SK-MEL-5 (cell line): Measurements from ENCODE around the gene SLC37A3. TPM values are rescaled to one million over a fixed set of nuclear protein-coding genes. Genes with fewer than 3 reads are reported as not detected.
"Not testable (repeated sequence)": the region's sequence is repeated elsewhere in the genome, so short reads cannot be mapped to it uniquely, and the experiment has no call there.

Experiments
- DNase-seq: peaks from one replicate; pipeline ENCODE4 v3.0.0-alpha.2; 2016; ENCODE audit warnings: low read depth, low spot score
- in situ Hi-C: cut with HindIII; loops from 2 replicates; pipeline ENCODE4 v1.10.0; 2016; ENCODE audit warnings: low sequenced_read_pairs, high pct_unique_total_duplicates, low pct_unique_long_range_greater_than_20kb
- total RNA-seq: library from RNA; depleted of rRNA; stranded (reverse); fragments of >200 nt; shearing (Covaris generic); gene quantifications from 2 replicates; pipeline ENCODE4 v1.2.3, GENCODE V29; 2014

The SLC37A3 gene
- total RNA-seq, 1 experiment from 2014 or later, result 77.6 TPM

DNA sequence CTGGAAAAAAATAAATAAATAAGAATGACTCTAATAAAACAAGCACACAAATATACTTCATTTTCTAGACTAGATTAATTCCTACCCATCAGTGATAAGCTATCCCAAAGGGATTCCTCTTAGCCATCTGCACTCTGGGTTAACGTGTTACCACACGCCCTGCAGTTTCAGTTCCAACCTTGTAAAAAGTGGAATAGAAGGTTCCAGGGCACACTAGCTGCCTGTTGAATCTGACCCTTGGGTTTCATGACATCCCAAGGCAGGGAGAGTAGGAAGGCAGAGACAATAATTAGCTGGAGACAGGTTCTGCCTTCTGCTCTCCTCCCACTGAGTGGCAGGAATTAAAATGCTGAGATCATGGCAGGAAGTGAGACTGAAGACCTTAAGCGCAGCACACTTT, 33.5 kb downstream of the SLC37A3 start:
- DNase-seq, result no peak
- in situ Hi-C loops, result no loop called here

DNA sequence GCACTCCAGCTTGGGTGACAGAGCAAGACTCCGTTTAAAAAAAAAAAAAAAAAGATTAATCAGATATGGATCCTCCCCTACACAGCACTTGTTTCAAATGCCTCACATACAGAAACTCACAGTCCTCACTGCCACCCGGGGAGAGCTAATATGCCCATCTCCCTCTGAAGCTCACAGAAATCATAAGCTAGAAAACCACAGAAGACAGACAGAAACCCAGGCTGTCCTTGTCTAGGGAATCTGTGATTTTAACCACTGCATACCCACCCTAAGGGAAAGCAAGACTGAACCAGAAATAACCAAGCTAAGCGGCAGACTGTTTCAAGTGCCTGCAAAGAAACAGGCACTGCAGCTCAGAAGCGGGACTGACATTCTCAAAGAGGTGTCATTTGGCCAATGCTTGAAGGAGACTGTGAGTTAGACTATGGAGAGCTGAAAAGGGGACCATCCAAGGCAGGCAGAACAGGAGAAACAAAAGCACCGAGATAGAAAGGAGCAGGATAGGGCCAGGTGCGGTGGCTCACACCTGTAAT, 37.6 kb downstream of the SLC37A3 start:
- in situ Hi-C loops, result no loop called here

DNA sequence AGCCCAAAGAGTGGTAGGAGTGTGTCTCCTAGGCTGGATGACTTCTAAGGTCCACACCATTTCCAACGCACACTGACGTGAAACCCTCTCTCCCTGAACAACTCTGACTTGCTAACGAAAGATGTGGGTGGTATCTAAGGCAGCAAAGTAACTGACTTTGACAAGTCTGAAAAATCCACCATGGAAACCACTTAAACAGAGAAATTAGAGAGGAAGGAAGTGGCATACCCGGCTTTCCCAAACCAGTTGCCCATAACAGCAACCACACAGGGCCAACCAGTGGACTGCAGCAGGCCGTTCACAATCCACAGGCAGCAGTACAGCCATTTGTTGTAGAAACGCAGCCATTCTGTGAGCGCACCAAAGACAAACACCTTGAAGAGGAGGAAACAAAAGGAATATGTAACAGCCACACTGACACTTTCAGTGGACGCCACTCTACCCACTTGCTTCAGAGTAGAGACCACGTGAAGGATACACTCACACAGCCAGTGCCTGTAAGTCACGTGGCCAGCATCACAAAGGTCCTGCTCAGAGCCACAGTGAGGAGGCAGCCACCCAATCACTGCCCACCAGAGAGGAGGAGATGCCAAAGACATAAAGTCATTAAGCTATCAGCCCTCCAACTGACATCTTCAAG, 39.8 kb downstream of the SLC37A3 start:
- in situ Hi-C loops, result no loop called here
- no peak for DNase-seq

More for the DNA sequence above, 37.6 kb downstream of the SLC37A3 start:
- DNase-seq, result no peak

DNA sequence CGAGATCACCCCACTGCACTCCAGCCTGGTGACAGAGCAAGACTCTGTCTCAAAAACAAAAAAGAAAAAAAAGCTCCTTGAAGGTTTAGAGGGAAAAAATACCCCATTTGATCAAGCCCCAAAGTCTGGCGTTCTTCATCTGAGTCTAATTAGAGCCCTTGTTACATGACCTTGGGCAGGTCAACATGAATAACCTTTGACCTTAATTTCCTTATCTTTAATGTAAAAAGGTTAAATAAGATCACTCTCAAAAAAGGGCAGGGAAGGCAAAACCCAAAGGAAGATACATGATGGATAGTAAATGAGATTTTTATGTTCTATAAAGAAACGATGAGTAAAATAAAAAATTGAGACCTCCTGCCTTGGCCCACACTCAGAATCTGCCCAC, 40.3 kb downstream of the SLC37A3 start:
- DNase-seq, result no peak
- in situ Hi-C loops, result no loop called here

DNA sequence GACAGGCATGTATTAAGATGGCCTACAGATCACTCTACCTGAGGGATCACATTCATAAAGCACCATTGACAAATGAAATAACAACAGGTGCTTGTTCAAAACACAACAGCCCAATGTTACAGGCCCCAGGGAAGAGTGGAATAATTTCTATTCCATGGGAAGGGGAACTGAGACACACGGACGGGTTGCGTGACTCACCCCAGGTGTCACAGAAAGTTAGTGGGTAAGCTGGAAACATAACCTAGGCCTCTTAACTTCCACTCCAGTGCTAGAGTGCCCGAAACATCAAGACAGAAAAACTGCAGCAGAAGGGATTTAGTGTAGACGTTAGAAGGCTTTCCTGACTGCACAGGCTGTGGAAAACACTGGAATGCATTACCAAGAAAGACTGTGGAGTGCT, 48.3 kb downstream of the SLC37A3 start:
- DNase-seq, result no peak
- in situ Hi-C loops, result no loop called here

DNA sequence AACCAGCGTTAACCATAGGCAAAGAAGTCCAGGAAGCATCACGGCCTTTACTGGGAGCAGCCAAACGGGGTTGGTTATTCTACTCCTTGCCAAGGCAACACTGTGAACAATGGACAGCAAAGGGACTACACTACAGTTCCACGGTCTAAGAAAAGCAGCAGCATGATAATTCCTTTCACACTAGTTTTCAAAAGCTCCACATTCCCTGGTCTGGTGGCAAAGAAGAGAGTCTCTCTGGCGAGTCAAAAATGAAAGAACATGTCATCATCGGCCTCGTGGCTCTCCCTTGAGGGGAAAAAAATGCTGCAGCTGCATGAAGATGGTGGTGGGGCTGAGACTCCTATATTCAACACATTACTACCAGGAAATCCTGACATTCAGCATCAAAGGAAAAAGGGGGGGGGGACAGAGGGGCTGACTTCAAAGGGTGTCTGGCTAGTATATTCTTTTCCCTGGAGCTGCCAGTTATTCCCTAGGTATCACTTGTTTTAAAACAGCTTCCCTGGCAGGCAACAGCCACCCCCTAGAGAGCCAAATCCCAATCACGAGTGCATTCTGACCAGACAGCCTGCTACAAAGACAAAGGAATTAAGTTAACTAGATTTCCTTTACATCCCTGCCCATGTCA, 49.1 kb downstream of the SLC37A3 start:
- DNase-seq, result peak; percentile 65
- in situ Hi-C loops, result no loop called here

DNA sequence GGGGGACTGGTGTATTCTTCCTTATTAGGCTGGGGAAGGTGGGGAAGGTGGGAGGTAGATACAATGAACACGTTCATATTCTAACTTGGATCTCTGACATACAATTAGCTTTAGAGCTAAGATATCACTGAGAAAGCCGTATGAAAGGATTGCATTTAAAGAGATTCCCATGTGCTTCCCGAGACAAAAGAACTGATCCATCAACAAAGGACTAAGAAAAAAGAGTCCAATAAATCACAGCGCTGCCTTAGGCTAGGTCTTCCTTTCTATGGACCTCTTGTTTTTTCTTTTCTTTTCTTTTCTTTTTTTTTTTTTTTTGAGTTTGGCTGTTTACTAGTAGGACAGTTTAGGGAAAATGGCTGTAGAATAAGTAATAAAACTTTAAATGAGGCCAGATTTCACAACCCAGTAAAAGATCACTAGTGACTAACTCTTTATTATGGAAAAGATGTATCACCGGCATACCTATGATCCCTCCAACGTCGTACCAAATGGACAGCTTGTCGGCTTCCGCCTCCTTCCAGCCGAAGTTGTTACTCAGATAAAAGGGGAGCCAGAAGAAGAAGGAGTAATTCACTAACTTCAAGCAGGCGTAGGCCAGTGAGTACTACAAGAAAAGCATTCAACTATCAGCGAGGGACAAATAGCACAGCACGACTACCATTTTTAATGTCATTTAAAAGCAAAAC, 50.0 kb downstream of the SLC37A3 start:
- in situ Hi-C loops, result no loop called here

DNA sequence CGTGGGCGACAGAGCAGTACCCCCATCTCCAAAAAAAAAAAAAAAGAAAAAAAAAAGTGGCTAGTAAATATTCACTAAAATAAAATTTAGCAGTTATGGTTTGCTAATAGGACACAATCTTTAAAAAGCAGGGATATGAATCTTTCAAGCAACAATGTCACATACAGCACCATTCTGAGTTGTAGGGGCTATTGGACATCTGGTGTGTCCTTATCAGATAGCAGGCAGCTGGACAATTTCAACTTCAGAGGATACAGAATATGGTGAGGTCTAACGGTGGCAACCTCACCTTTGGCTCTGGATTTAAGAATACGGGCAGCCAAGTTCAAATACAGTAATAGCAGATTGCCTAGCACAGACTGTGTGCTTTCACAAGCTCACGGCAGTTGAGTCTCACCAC, 51.1 kb downstream of the SLC37A3 start:
- in situ Hi-C loops, result no loop called here
- no peak for DNase-seq

More for the DNA sequence above, 50.0 kb downstream of the SLC37A3 start:
- DNase-seq, result peak; percentile 90

DNA sequence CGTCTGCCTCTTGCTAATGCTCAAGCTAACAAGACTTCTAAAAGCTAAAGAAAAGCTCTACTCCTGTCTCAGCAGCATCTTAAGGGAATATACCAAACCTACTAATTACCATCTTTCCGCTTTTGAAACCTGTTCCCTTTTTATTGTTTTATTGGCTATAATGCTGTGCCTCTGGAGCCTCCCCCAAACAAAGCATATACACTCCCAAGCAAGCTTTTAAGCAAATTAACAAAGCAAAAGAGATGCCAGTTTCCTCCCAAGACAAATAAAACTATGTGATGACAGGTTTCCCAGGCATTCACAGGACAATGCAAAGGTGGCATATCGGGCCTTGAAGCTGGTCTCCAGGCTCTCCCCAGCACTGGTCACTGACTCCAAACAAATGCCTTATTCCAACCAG, 52.9 kb downstream of the SLC37A3 start:
- DNase-seq, result no peak
- in situ Hi-C loops, result no loop called here

DNA sequence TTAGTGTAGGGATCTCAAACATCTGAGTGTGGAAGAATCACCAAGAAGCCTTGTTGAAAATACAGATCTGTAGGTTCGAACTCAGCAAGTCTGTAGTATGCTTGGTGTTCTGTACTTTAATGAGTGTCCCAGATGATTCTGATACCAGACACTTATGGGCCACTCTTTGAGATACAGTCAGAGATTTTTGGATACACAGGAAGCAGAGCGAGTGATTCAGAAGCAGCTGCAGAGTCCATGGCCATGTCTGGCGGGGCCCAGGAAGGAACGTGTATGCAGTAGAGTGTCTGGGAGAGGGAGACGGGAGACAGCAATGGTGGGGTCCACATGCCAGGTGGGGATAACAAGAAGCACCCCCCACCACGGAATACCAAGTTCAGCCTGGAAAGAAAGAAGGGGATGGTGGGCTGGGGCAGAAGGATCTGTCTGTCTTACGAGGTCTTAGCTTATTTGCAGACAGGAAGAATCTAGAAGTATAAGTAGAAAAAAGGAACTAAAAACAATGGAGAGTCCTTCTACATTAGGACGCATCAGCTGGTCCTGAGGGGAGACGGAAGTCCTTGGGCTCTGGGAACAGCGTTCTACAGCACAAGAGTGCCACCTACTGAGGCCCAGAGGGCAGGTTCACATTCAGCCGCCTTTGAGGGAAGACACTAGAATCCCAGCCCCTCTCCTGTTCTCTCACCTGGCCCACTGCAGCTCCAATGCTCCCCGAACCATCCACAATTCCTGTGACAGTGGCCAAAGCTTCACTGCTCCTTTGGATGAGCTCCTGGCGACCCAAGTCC, 55.4 kb downstream of the SLC37A3 start:
- peak; percentile 55 for DNase-seq
- in situ Hi-C loops, result no loop called here

DNA sequence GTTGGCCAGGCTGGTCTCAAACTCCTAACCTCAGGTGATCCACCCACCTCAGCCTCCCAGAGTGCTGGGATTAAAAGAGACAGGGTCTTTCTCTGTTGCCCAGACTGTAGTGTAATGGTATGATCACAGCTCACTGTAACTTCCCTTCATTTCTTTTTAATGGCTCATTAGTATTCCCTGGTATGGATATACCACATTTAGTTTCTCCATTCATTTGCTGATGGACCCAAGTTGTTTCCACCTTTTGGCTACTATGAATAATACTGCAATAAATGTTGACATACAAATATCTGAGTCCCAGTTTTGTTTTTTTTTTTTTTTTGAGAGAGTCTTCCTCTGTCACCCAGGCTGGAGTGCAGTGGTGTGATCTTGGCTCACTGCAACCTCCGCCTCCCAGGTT, 59.4 kb downstream of the SLC37A3 start:
- DNase-seq, in situ Hi-C loops: not testable (repeated sequence)

DNA sequence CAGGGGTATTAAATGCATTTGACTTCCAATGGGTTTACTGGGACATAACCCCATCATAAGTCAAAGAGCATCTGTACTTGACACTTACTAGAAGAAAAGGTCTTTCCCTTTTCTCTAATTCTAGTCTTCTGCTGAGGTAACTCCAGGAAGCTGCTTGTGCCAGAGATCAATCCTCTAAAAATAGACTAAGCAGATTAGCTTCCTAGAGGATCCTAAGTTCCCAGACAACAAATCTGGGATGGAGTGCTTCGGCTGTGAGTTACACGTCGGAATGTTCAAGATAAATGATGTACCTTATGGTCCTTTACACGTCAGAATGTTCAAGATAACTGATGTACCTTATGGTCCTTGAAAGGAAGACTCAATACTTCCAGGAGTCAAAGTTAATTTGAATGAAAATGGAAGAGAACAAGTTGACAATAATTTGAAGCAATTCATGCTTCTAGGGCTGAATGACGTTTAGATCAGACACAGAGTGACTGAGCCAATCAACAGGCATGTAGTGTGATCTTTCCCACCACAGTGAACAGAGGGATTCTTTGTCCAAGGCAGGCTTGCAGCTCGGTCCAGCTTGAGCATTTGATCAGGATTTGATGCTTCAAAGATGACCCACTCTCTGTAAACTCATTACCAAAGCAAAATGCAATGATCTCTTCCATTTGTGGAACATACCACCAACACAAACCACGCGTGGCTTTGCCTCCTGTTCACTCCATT, 63.8 kb downstream of the SLC37A3 start:
- DNase-seq, result peak; percentile 46
- in situ Hi-C loops, result no loop called here

DNA sequence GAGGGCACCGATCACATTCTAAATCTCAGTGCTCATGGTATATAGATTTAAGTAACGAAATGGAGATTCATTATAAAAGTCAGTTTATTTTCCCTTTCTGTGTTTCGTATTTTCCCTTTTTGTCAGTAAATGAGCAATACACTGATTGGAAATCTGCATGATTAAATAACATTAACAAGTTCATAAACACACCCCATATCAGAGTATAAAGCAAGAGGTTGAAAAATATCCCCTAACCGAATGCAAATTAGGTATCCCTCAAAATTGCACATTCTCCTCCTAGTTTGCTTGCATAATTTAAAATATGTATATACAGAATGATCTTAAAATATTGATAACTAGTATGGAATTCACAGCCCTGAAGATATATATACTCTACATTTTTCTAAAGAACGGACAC, 64.6 kb downstream of the SLC37A3 start:
- in situ Hi-C loops, result no loop called here
- DNase-seq, result no peak

DNA sequence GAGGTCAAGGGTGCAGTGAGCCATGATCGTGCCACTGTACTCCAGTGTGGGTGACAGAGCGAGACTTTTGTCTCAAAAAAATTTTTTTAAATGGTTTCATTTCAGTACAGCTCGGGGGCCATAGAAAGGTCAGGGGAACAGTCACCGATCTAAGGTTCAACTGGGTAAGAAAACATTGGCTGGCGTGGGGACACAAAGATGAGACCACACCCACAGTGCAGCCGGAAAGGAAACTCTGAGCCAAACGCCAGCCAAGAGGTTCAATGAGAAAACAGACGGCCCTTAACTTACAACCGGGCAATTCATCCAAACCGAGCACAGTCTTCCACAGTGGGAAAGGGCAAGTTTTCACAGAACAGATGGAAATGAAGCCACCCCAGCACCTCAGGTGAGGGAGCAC, 65.1 kb downstream of the SLC37A3 start:
- DNase-seq, result no peak
- in situ Hi-C loops, result no loop called here

DNA sequence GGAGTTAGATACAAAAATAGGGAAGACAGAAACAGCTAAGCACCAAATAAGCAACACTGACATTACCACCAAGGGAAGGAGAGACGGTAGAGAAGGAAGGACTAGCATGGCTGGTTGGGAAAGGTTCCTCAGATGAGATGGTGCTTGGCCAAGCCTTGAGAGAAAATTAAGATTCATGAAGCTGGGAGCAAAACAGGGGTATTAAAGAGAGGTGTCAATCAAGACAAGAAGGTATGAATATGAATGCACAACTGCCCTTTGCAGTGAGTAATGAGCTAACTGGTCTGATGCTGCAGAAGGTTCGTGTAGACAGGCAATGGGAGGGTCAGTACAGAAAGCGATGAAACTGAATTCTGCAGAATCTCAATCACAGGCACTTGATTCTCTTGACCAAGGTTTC, 67.7 kb downstream of the SLC37A3 start:
- in situ Hi-C loops, result no loop called here
- no peak for DNase-seq

DNA sequence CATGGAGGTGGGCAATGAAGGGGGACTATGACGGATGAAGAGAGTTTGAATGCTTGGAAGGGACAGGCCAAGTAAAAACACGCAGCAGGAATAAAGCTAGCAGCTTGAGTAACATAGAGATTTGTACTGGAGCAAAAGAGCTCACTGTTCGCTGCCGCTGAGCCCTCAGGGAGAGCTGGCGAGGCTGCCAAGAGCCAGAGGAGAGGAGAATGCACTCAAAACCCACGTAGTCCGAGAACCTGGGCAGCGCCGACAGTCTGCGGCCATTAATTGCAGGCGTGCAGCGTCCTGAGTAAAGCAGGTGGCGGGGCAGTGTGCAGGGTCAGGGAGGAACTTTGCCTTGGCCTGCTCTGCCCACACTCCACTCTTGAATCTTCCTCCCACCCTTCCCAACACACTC, 68.2 kb downstream of the SLC37A3 start:
- in situ Hi-C loops, result no loop called here
- no peak for DNase-seq

DNA sequence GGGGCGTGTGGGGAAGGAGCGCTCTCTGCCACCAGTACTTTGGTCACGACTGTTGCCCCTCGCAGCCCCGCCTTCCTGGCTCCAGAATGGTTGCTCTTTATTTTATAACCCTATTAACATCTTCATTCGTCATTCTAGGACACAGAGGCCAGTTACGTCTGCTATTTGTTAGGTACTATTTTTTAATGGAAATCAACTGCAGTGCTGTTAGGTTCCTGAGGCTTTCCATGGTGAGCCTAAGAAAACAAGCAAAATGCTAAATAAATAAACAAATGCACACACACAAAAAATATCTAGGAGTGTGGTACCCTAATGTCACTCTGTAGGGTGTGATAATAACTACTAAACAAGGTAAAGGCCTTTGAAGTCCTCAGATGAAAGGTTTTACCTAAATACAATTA, 71.1 kb downstream of the SLC37A3 start:
- in situ Hi-C loops, result no loop called here
- DNase-seq, result no peak
